Panc1 (cell line): ENCODE data around the gene DNAJB8. TPM values are rescaled to one million over a fixed set of nuclear protein-coding genes. Genes with fewer than 3 reads are reported as not detected.
A peak's percentile ranks its signal among the peaks of the same experiment; 100 is the strongest.

Experiments
- ATAC-seq: fragments of 200-7000 bp; cut with Tn5 transposase; 2 replicates; pipeline ENCODE4 v1.9.1; 2020; ENCODE audit warnings: mild to moderate bottlenecking, moderate library complexity
- BruUV-seq: library from RNA; stranded (reverse); fragments of 400-500 nt; replicated peaks from 2 replicates; lab custom pipeline; 2021; lab: Mats Ljungman, UMichigan
- CTCF ChIA-PET: fragments of 300-600 bp; sonication (Branson Sonifier 250); formaldehyde crosslinking; loops from one replicate; lab custom pipeline; 2022; ENCODE audit warnings: antibody characterized with exemption; lab: Charles Lee
- POLR2A ChIA-PET: fragments of 300-600 bp; sonication (Branson Sonifier 250); formaldehyde crosslinking; loops from one replicate; lab custom pipeline; 2022; ENCODE audit warnings: antibody characterized with exemption; lab: Charles Lee
- DNase-seq: peaks from one replicate; pipeline ENCODE4 v3.0.0-alpha.2; 2010; ENCODE audit warnings: low read depth, low spot score
- H3K27ac ChIP-seq: 2 replicates; pipeline ENCODE4 v1.5.1; 2011; ENCODE audit warnings: mild to moderate bottlenecking, low read length, inconsistent platforms
- H3K27me3 ChIP-seq: fragments of 200-500 bp; sonication (Bioruptor generic); 2 replicates; pipeline ENCODE4 v1.6.0; 2014; ENCODE audit warnings: low read length, inconsistent platforms; ENCODE audit not compliant: control insufficient read depth, insufficient read depth
- H3K36me3 ChIP-seq: fragments of 200-500 bp; sonication (Bioruptor generic); 2 replicates; pipeline ENCODE4 v1.5.1; 2014; ENCODE audit warnings: inconsistent platforms, mild to moderate bottlenecking, low read length, moderate library complexity; ENCODE audit not compliant: control insufficient read depth, insufficient read depth
- H3K4me1 ChIP-seq: 2 replicates; pipeline ENCODE4 v1.5.1; 2011; ENCODE audit warnings: inconsistent platforms, mild to moderate bottlenecking, low read length, moderate library complexity; ENCODE audit not compliant: control insufficient read depth, insufficient read depth
- H3K4me3 ChIP-seq, 2 experiments: 2 replicates each; pipeline ENCODE4 v1.5.1; 2011 to 2012; ENCODE audit warnings: low read depth in 2 of 2, low read length in 2 of 2, mild to moderate bottlenecking in 2 of 2, inconsistent platforms in 1 of 2, moderate library complexity in 1 of 2
- H3K9me3 ChIP-seq: fragments of 200-500 bp; sonication (Bioruptor generic); 2 replicates; pipeline ENCODE4 v1.5.1; 2014; ENCODE audit warnings: low read depth, mild to moderate bottlenecking, inconsistent platforms, low read length, moderate library complexity; ENCODE audit not compliant: control insufficient read depth, insufficient read depth
- CTCF ChIP-seq: fragments of 450-650 bp; IDR thresholded peaks from 2 replicates; pipeline ENCODE4 v1.5.1; 2017; ENCODE audit warnings: mild to moderate bottlenecking
- POLR2AphosphoS5 ChIP-seq: IDR thresholded peaks from 2 replicates; pipeline ENCODE4 v1.6.1; 2012; ENCODE audit warnings: mild to moderate bottlenecking, low read depth, low read length, moderate library complexity
- REST ChIP-seq, 2 experiments: IDR thresholded peaks; 2 replicates each; pipeline ENCODE4 v1.6.1; 2011 to 2012; ENCODE audit warnings: low read depth in 2 of 2, control low read depth in 1 of 2, low read length in 1 of 2, mild to moderate bottlenecking in 1 of 2, moderate library complexity in 1 of 2; ENCODE audit not compliant: insufficient read depth in 1 of 2
- SIN3A ChIP-seq: IDR thresholded peaks from 2 replicates; pipeline ENCODE4 v1.6.1; 2012; ENCODE audit warnings: low read depth, mild to moderate bottlenecking, low read length, moderate library complexity, borderline replicate concordance; ENCODE audit not compliant: insufficient read depth
- TCF7L2 ChIP-seq: IDR thresholded peaks from 2 replicates; pipeline ENCODE4 v1.6.1; 2011; ENCODE audit warnings: mild to moderate bottlenecking, low read depth, low read length, inconsistent platforms
- in situ Hi-C: cut with HindIII; loops from 2 replicates; pipeline ENCODE4 v1.10.0; 2016; ENCODE audit warnings: low sequenced_read_pairs, low pct_unique_long_range_greater_than_20kb
- intact Hi-C: fragments of 100-400 bp; cut with micrococcal nuclease; formaldehyde crosslinking; loops from one replicate; pipeline ENCODE4 v1.10.0; 2022; ENCODE audit not compliant: unreplicated experiment
- total RNA-seq: library from RNA; stranded (reverse); gene quantifications from one replicate; pipeline ENCODE4 v1.2.1, GENCODE V29; 2021; ENCODE audit not compliant: unreplicated experiment

Gene DNAJB8
- total RNA-seq, 1 experiment from 2014 or later, result not detected

- H3K9me3 ChIP-seq, result no peaks in the 10 kb centered on the region
- ATAC-seq (no peak), DNase-seq (no peak)
- TSS peak; percentile 73 for BruUV-seq
- ChIA-PET CTCF (no interaction called here), POLR2A (no interaction called here)
- no peaks in the 10 kb centered on the region for H3K27me3 ChIP-seq
- in situ Hi-C loops, result no loop called here
- no peak for TF ChIP-seq CTCF
- TF ChIP-seq SIN3A, result no peak
- peaks cover 24% of the 10 kb centered on the region for H3K4me1 ChIP-seq
- no peak overlapping the region for H3K27ac ChIP-seq
- H3K36me3 ChIP-seq, result peaks cover 6% of the 10 kb centered on the region
- intact Hi-C loops, result no loop called here
- H3K4me3 ChIP-seq, result no peak overlapping the region
Observed at GRCh38 chr3:128479558-128480086, 12.9 kb upstream of the DNAJB8 start.

- CTCF ChIA-PET, result no interaction called here
- Histone ChIP-seq H3K36me3 (peaks cover 6% of the 10 kb centered on the region), H3K4me1 (peaks cover 16% of the 10 kb centered on the region), H3K27ac (no peak overlapping the region), H3K4me3 (no peak overlapping the region), H3K27me3 (no peaks in the 10 kb centered on the region), H3K9me3 (no peaks in the 10 kb centered on the region)
- in situ Hi-C loops, result no loop called here
- TF ChIP-seq POLR2AphosphoS5 (0 out of 2 replicates have a peak, but pooled peaks have one; percentile 28), REST (IDR thresholded peaks at IDR 0.05; ENCODE audit: insufficient read depth in 1 of 2, low read depth in 2 of 2, low read length in 1 of 2) (no peak)
- ATAC-seq, result no peak
- no peak for DNase-seq
- intact Hi-C loops, result no loop called here
- POLR2A ChIA-PET, result no interaction called here
- no TSS peak for BruUV-seq
Observed at GRCh38 chr3:128478576-128479506, 12.2 kb upstream of the DNAJB8 start.

GRCh38 chr3:128476659-128477058, 10.0 kb upstream of the DNAJB8 start:
- TF ChIP-seq SIN3A (no peak), TCF7L2 (no peak), POLR2AphosphoS5 (no peak), CTCF (no peak), REST (IDR thresholded peaks at IDR 0.05; ENCODE audit: insufficient read depth in 1 of 2, low read depth in 2 of 2, low read length in 1 of 2) (no peak)
- no TSS peak for BruUV-seq
- no peak for DNase-seq
- no peak for ATAC-seq
- Histone ChIP-seq H3K36me3 (peaks cover 6% of the 10 kb centered on the region), H3K27ac (no peak overlapping the region), H3K27me3 (no peaks in the 10 kb centered on the region), H3K4me1 (no peaks in the 10 kb centered on the region), H3K9me3 (no peaks in the 10 kb centered on the region), H3K4me3 (no peak overlapping the region)
- POLR2A ChIA-PET, result no interaction called here
- in situ Hi-C loops, result no loop called here
- intact Hi-C loops, result no loop called here
- CTCF ChIA-PET, result interaction anchor here (1.1 kb wide), 1 partner anchor 21 kb away, joined by 4 read pairs; no protein-coding TSS in a partner anchor
